B cell (primary cell): Measurements from ENCODE around the gene ZFP3. TPM values are rescaled to one million over a fixed set of nuclear protein-coding genes. Genes with fewer than 3 reads are reported as not detected.
"Not testable (repeated sequence)": the region's sequence is repeated elsewhere in the genome, so short reads cannot be mapped to it uniquely, and the experiment has no call there.

Source experiments
- ATAC-seq: fragments of 200-7000 bp; cut with Tn5 transposase; one replicate; pipeline ENCODE4 v1.10.0; 2021; ENCODE audit warnings: low read depth, mild to moderate bottlenecking, moderate number of reproducible peaks, moderate library complexity
- CTCF ChIA-PET: fragments of 350-600 bp; sonication (Branson Sonifier 250); formaldehyde crosslinking; loops from one replicate; lab custom pipeline; 2021; ENCODE audit warnings: antibody characterized with exemption, inconsistent platforms; lab: Charles Lee
- POLR2A ChIA-PET: fragments of 350-600 bp; sonication (Branson Sonifier 250); formaldehyde crosslinking; loops from one replicate; lab custom pipeline; 2021; ENCODE audit warnings: antibody characterized with exemption; lab: Charles Lee
- DNase-seq: peaks from one replicate; pipeline ENCODE4 v3.0.0; 2013
- H2AFZ ChIP-seq: 2 replicates; pipeline ENCODE4 v1.6.1; 2012; ENCODE audit warnings: mild to moderate bottlenecking, low read depth, low read length; ENCODE audit not compliant: insufficient read depth, poor library complexity, severe bottlenecking
- H3K27ac ChIP-seq, 2 donors: 1 replicate in 1 of 2; 2 replicates in 1 of 2; pipeline ENCODE4 v1.5.1; 2012 to 2013; ENCODE audit warnings: low read length in 2 of 2, mild to moderate bottlenecking in 2 of 2, moderate library complexity in 1 of 2
- H3K27me3 ChIP-seq, 4 experiments: fragments of 200-600 bp in 1 of 4; sonication (generic) in 1 of 4; replicated peaks in 1 of 4; 1 replicate in 2 of 4; 2 replicates in 2 of 4; pipeline versions ENCODE4 v1.6.1 to v1.7.0; 2013 to 2016; ENCODE audit warnings: low read length in 3 of 4, mild to moderate bottlenecking in 2 of 4, mixed read lengths in 1 of 4, moderate library complexity in 1 of 4; ENCODE audit not compliant: insufficient read depth in 4 of 4, control insufficient read depth in 3 of 4; ENCODE audit errors: control extremely low read depth in 1 of 4
- H3K36me3 ChIP-seq, 2 experiments: replicated peaks in 1 of 2; 1 replicate in 1 of 2; 2 replicates in 1 of 2; pipeline versions ENCODE4 v1.6.1 to v1.7.1; 2013; ENCODE audit warnings: low read length in 1 of 2; ENCODE audit not compliant: insufficient read depth in 2 of 2, control insufficient read depth in 1 of 2; ENCODE audit errors: control extremely low read depth in 1 of 2, extremely low read depth in 1 of 2
- H3K4me1 ChIP-seq, 2 donors: fragments of 200-600 bp in 1 of 2; sonication (generic) in 1 of 2; 1 replicate in 1 of 2; 2 replicates in 1 of 2; pipeline versions ENCODE4 v1.5.1 to v1.6.1; 2013 to 2017; ENCODE audit warnings: low read length in 2 of 2; ENCODE audit not compliant: control insufficient read depth in 2 of 2, insufficient read depth in 2 of 2
- H3K4me2 ChIP-seq: replicated peaks from 2 replicates; pipeline ENCODE3; 2012; ENCODE audit warnings: mild to moderate bottlenecking, low read depth, low read length; ENCODE audit not compliant: poor library complexity, severe bottlenecking
- H3K4me3 ChIP-seq, 5 experiments: fragments of 200-600 bp in 1 of 5; sonication (generic) in 1 of 5; 1 replicate in 3 of 5; 2 replicates in 2 of 5; pipeline versions ENCODE4 v1.5.1 to v1.7.0; 2011 to 2016; ENCODE audit warnings: low read length in 4 of 5, mild to moderate bottlenecking in 4 of 5, low read depth in 2 of 5, control low read depth in 1 of 5, moderate library complexity in 1 of 5; ENCODE audit not compliant: insufficient read depth in 1 of 5; ENCODE audit errors: control extremely low read depth in 1 of 5, extremely low read depth in 1 of 5
- H3K79me2 ChIP-seq: fragments of 200-600 bp; sonication (generic); one replicate; pipeline ENCODE4 v1.6.0; 2016; ENCODE audit warnings: low read length; ENCODE audit not compliant: control insufficient read depth, insufficient read depth
- H3K9ac ChIP-seq: fragments of 200-600 bp; sonication (generic); 2 replicates; pipeline ENCODE4 v1.6.1; 2017; ENCODE audit warnings: mild to moderate bottlenecking, low read length, moderate library complexity
- H3K9me3 ChIP-seq, 3 donors: one replicate each; pipeline versions ENCODE4 v1.6.1 to v1.7.1; 2013; ENCODE audit warnings: low read length in 2 of 3; ENCODE audit not compliant: control insufficient read depth in 2 of 3, insufficient read depth in 1 of 3; ENCODE audit errors: control extremely low read depth in 1 of 3
- H4K20me1 ChIP-seq: 2 replicates; pipeline ENCODE4 v1.6.0; 2012; ENCODE audit warnings: mild to moderate bottlenecking, low read length; ENCODE audit not compliant: insufficient read depth, control insufficient read depth, poor library complexity, severe bottlenecking
- H3K27ac Mint-ChIP-seq: one replicate; pipeline ENCODE4 v1.8.0; 2021; ENCODE audit warnings: mixed read lengths
- H3K27me3 Mint-ChIP-seq: one replicate; pipeline ENCODE4 v1.8.0; 2021; ENCODE audit warnings: mixed read lengths
- H3K4me1 Mint-ChIP-seq: one replicate; pipeline ENCODE4 v1.8.0; 2021; ENCODE audit warnings: mixed read lengths
- H3K4me3 Mint-ChIP-seq: one replicate; pipeline ENCODE4 v1.8.0; 2021; ENCODE audit warnings: mixed read lengths
- H3K9me3 Mint-ChIP-seq: one replicate; pipeline ENCODE4 v1.8.0; 2022; ENCODE audit warnings: mixed read lengths; ENCODE audit not compliant: insufficient read depth
- EZH2 ChIP-seq: IDR thresholded peaks from 2 replicates; pipeline ENCODE4 v1.6.1; 2012; ENCODE audit warnings: borderline replicate concordance, low read depth, mild to moderate bottlenecking, moderate library complexity, low read length; ENCODE audit not compliant: insufficient read depth, poor library complexity, severe bottlenecking
- WGBS: methylation state at CpG from one replicate; pipeline ENCODE4 v1.1.5; 2013; ENCODE audit warnings: missing lambda C conversion rate; ENCODE audit not compliant: insufficient coverage; 5-methylcytosine and 5-hydroxymethylcytosine counted together
- intact Hi-C: fragments of 100-400 bp; cut with micrococcal nuclease; formaldehyde crosslinking; loops from one replicate; pipeline ENCODE4 v1.10.0; 2022
- polyA plus RNA-seq: library from polyadenylated mRNA; depleted of rRNA; stranded (reverse); fragments of >200 nt; gene quantifications from 2 replicates; pipeline ENCODE4 v1.2.3, GENCODE V29; 2012
- small RNA-seq: library from RNA; depleted of rRNA; stranded (forward); fragments of <200 nt; gene quantifications from one replicate; pipeline ENCODE3, GENCODE V24; 2012; ENCODE audit warnings: low replicate concordance, low read depth; ENCODE audit not compliant: insufficient read length
- total RNA-seq, 2 donors: library from RNA; stranded (reverse); fragments of 120-200 nt in 1 of 2; gene quantifications; 1 replicate in 1 of 2; 2 replicates in 1 of 2; pipeline versions ENCODE4 v1.2.3 to v1.2.4, GENCODE V29; 2013 to 2022
- TF ChIP-seq, protein P1 (sequence below): fragments of 200-600 bp; IDR thresholded peaks from one replicate; pipeline ENCODE4 v1.8.0; 2022; ENCODE audit warnings: antibody characterized with exemption, mild to moderate bottlenecking

The ZFP3 gene
- total and polyA plus RNA-seq, 2 donors (not counting 1 experiment from before 2014, with no cell fraction given) = 5.1 to 15.8 TPM

DNA sequence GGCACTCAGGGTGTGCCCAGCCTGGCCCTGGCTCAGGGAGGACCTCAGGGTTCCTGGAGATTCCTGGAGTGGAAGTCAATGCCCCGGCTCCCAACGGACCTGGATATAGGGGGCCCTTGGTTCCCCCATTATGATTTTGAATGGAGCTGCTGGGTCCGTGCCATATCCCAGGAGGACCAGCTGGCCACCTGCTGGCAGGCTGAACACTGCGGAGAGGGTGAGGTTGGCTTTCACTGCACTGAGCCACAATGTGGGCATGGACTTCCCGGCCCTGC, 61.1 kb downstream of the ZFP3 start:
- Mint-ChIP-seq H3K4me1 (no peaks in the 10 kb centered on the region), H3K4me3 (no peak overlapping the region), H3K9me3 (no peaks in the 10 kb centered on the region), H3K27me3 (no peaks in the 10 kb centered on the region), H3K27ac (no peak overlapping the region)
- no peak for TF ChIP-seq EZH2
- TF ChIP-seq, protein P1, sequence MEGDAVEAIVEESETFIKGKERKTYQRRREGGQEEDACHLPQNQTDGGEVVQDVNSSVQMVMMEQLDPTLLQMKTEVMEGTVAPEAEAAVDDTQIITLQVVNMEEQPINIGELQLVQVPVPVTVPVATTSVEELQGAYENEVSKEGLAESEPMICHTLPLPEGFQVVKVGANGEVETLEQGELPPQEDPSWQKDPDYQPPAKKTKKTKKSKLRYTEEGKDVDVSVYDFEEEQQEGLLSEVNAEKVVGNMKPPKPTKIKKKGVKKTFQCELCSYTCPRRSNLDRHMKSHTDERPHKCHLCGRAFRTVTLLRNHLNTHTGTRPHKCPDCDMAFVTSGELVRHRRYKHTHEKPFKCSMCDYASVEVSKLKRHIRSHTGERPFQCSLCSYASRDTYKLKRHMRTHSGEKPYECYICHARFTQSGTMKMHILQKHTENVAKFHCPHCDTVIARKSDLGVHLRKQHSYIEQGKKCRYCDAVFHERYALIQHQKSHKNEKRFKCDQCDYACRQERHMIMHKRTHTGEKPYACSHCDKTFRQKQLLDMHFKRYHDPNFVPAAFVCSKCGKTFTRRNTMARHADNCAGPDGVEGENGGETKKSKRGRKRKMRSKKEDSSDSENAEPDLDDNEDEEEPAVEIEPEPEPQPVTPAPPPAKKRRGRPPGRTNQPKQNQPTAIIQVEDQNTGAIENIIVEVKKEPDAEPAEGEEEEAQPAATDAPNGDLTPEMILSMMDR = no peak
- Histone ChIP-seq H3K27ac (no peak overlapping the region), H3K9me3 (no peaks in the 10 kb centered on the region), H2AFZ (no peak overlapping the region), H3K79me2 (no peaks in the 10 kb centered on the region), H3K9ac (no peak overlapping the region), H4K20me1 (no peaks in the 10 kb centered on the region), H3K4me2 (no peak overlapping the region), H3K36me3 (no peaks in the 10 kb centered on the region), H3K4me3 (no peak overlapping the region), H3K27me3 (no peaks in the 10 kb centered on the region), H3K4me1 (no peaks in the 10 kb centered on the region)
- CTCF ChIA-PET = interaction anchor here (0.7 kb wide), 1 partner anchor 77 kb away, joined by 5 read pairs; no protein-coding TSS in a partner anchor
- intact Hi-C loops = no loop called here
- WGBS = 99% methylated on average over 5 of the region's 5 CpGs
- DNase-seq (no peak), ATAC-seq (no peak)
- POLR2A ChIA-PET = no interaction called here

GRCh38 chr17:5142877-5143276, 64.6 kb downstream of the ZFP3 start:
- H3K4me1 Mint-ChIP-seq, H4K20me1 ChIP-seq, ATAC-seq, H3K27ac ChIP-seq, POLR2A ChIA-PET, H3K27ac Mint-ChIP-seq, H3K9ac ChIP-seq, DNase-seq, H3K4me3 ChIP-seq, H3K9me3 ChIP-seq, H3K79me2 ChIP-seq, H3K9me3 Mint-ChIP-seq, H3K4me1 ChIP-seq, H3K27me3 ChIP-seq, H2AFZ ChIP-seq, intact Hi-C loops, H3K4me3 Mint-ChIP-seq, H3K4me2 ChIP-seq, H3K36me3 ChIP-seq, CTCF ChIA-PET: not testable (repeated sequence)
- WGBS = no CpG with 5 or more reads among the region's 18 CpGs
- peaks cover 11% of the 10 kb centered on the region for H3K27me3 Mint-ChIP-seq

Small RNAs within 50 kb of the gene (small RNA-seq; reads per million reads assigned to genes)
- not detected for gene AC012146.4

Other genes with a start within 250 kb of the ZFP3 start
- gene MINK1, start 245.1 kb upstream of the ZFP3 start, total RNA-seq = 108 and 109 TPM in 2 replicates
- 160 and 190 TPM in 2 replicates for gene MINK1, start 245.1 kb upstream of the ZFP3 start, polyA plus RNA-seq
- gene C17orf107, start 178.9 kb upstream of the ZFP3 start, total RNA-seq = 2.5 and 3.9 TPM in 2 replicates
- 4.6 and 9.4 TPM in 2 replicates for gene C17orf107, start 178.9 kb upstream of the ZFP3 start, polyA plus RNA-seq
- 0.99 and 1.0 TPM in 2 replicates for gene CHRNE, start 175.4 kb upstream of the ZFP3 start, total RNA-seq
- gene CHRNE, start 175.4 kb upstream of the ZFP3 start, polyA plus RNA-seq = 3.0 and 4.7 TPM in 2 replicates
- not detected in 2 replicates for gene GP1BA, start 146.2 kb upstream of the ZFP3 start, total RNA-seq
- 0.06 and 0.07 TPM in 2 replicates for gene GP1BA, start 146.2 kb upstream of the ZFP3 start, polyA plus RNA-seq
- gene SLC25A11, start 138.4 kb upstream of the ZFP3 start, total RNA-seq = 32.3 and 42.7 TPM in 2 replicates
- gene SLC25A11, start 138.4 kb upstream of the ZFP3 start, polyA plus RNA-seq = 26.1 and 44.4 TPM in 2 replicates
- 131 and 143 TPM in 2 replicates for gene RNF167, start 138.2 kb upstream of the ZFP3 start, total RNA-seq
- 114 and 186 TPM in 2 replicates for gene RNF167, start 138.2 kb upstream of the ZFP3 start, polyA plus RNA-seq
- gene PFN1, start 129.9 kb upstream of the ZFP3 start, total RNA-seq = 307 and 330 TPM in 2 replicates
- 609 and 618 TPM in 2 replicates for gene PFN1, start 129.9 kb upstream of the ZFP3 start, polyA plus RNA-seq
- 32.5 and 34.8 TPM in 2 replicates for gene ENO3, start 127.3 kb upstream of the ZFP3 start, total RNA-seq
- gene ENO3, start 127.3 kb upstream of the ZFP3 start, polyA plus RNA-seq = 35.4 and 50.1 TPM in 2 replicates
- 52.5 and 53.6 TPM in 2 replicates for gene SPAG7, start 110.7 kb upstream of the ZFP3 start, total RNA-seq
- 43.4 and 46.9 TPM in 2 replicates for gene SPAG7, start 110.7 kb upstream of the ZFP3 start, polyA plus RNA-seq
- gene CAMTA2, start 90.8 kb upstream of the ZFP3 start, total RNA-seq = 57.6 and 57.9 TPM in 2 replicates
- 37.1 and 48.3 TPM in 2 replicates for gene CAMTA2, start 90.8 kb upstream of the ZFP3 start, polyA plus RNA-seq
- gene INCA1, start 80.9 kb upstream of the ZFP3 start, total RNA-seq = 0.30 and 0.51 TPM in 2 replicates
- gene INCA1, start 80.9 kb upstream of the ZFP3 start, polyA plus RNA-seq = 0.45 and 0.60 TPM in 2 replicates
- 29.6 and 41.5 TPM in 2 replicates for gene KIF1C, start 80.5 kb upstream of the ZFP3 start, total RNA-seq
- 2.9 and 5.7 TPM in 2 replicates for gene KIF1C, start 80.5 kb upstream of the ZFP3 start, polyA plus RNA-seq
- not detected in 2 replicates for gene SLC52A1, start 43.0 kb upstream of the ZFP3 start, total RNA-seq
- not detected in 2 replicates for gene SLC52A1, start 43.0 kb upstream of the ZFP3 start, polyA plus RNA-seq
- 17.4 and 19.3 TPM in 2 replicates for gene ZNF232, start 33.4 kb downstream of the ZFP3 start, total RNA-seq
- 9.9 and 10.2 TPM in 2 replicates for gene ZNF232, start 33.4 kb downstream of the ZFP3 start, polyA plus RNA-seq
- 0.47 and 0.61 TPM in 2 replicates for gene USP6, start 37.6 kb downstream of the ZFP3 start, total RNA-seq
- 0.14 and 0.36 TPM in 2 replicates for gene USP6, start 37.6 kb downstream of the ZFP3 start, polyA plus RNA-seq
- 36.2 and 38.9 TPM in 2 replicates for gene ZNF594, start 113.4 kb downstream of the ZFP3 start, total RNA-seq
- 4.9 and 5.9 TPM in 2 replicates for gene ZNF594, start 113.4 kb downstream of the ZFP3 start, polyA plus RNA-seq
- 87.3 and 87.4 TPM in 2 replicates for gene SCIMP, start 156.4 kb downstream of the ZFP3 start, total RNA-seq
- 61.7 and 98.5 TPM in 2 replicates for gene SCIMP, start 156.4 kb downstream of the ZFP3 start, polyA plus RNA-seq
- gene RABEP1, start 203.8 kb downstream of the ZFP3 start, total RNA-seq = 86.1 and 91.1 TPM in 2 replicates
- 24.2 and 40.3 TPM in 2 replicates for gene RABEP1, start 203.8 kb downstream of the ZFP3 start, polyA plus RNA-seq